Adipose tissue (tissue), 3 donors: Measurements from ENCODE around the gene IFFO2. TPM values are rescaled to one million over a fixed set of nuclear protein-coding genes. Genes with fewer than 3 reads are reported as not detected.

Experiments used
- H3K27ac ChIP-seq: one replicate; pipeline ENCODE4 v1.5.1; 2013; ENCODE audit warnings: low read depth, low read length
- WGBS, 3 donors: extraction: QIAGEN DNeasy Blood & Tissue Kit; methylation state at CpG; one replicate each; pipeline ENCODE4 v1.1.7; 2013; 5-methylcytosine and 5-hydroxymethylcytosine counted together
- polyA plus RNA-seq, 3 donors: library from polyadenylated mRNA; stranded (reverse); fragments of 200-250 nt; gene quantifications; one replicate each; pipeline ENCODE4 v1.2.3, GENCODE V29; 2013
- donor health status: healthy with polysubstance abuse.
- donor health status: Bipolar disorder and iron deficiency.
- donor health status: healthy.

Gene IFFO2
- polyA plus RNA-seq, 3 donors: 3.3 to 10.3 (median 6.2) TPM

GRCh38 chr1:18890706-18891425, 65.6 kb downstream of the IFFO2 start:
- H3K27ac ChIP-seq: no peak overlapping the region
- WGBS, 3 donors: 60 to 63% (median 60%) methylated on average over 6 of the region's 6 CpGs

- 90 to 100% (median 100%) methylated on average over 1 of the region's 1 CpG for WGBS, 3 donors
- H3K27ac ChIP-seq: no peak overlapping the region
These were observed 70.5 kb downstream of the IFFO2 start for GRCh38 chr1:18886003-18886335.

GRCh38 chr1:18885311-18886002, 71.0 kb downstream of the IFFO2 start:
- no peak overlapping the region for H3K27ac ChIP-seq
- 84 to 93% (median 92%) methylated on average over 17 of the region's 17 CpGs for WGBS, 3 donors

- H3K27ac ChIP-seq: no peak overlapping the region
- WGBS, 3 donors: 80 to 91% (median 86%) methylated on average over 6 of the region's 6 CpGs
These were observed 71.7 kb downstream of the IFFO2 start for GRCh38 chr1:18884727-18885126.

GRCh38 chr1:18884419-18884717, 72.1 kb downstream of the IFFO2 start:
- H3K27ac ChIP-seq: no peak overlapping the region
- 42 to 74% (median 64%) methylated on average over 4 of the region's 4 CpGs for WGBS, 3 donors

GRCh38 chr1:18883636-18884418, 72.6 kb downstream of the IFFO2 start:
- no peak overlapping the region for H3K27ac ChIP-seq
- WGBS, 3 donors: 37 to 52% (median 52%) methylated on average over 14 of the region's 14 CpGs

GRCh38 chr1:18883079-18883478, 73.4 kb downstream of the IFFO2 start:
- 95 to 98% (median 96%) methylated on average over 23 of the region's 23 CpGs for WGBS, 3 donors
- H3K27ac ChIP-seq: no peak overlapping the region

- 63 to 82% (median 66%) methylated on average over 8 of the region's 8 CpGs for WGBS, 3 donors
- no peak overlapping the region for H3K27ac ChIP-seq
These were observed 74.0 kb downstream of the IFFO2 start for GRCh38 chr1:18882486-18882885.

GRCh38 chr1:18881642-18882431, 74.6 kb downstream of the IFFO2 start:
- H3K27ac ChIP-seq: no peak overlapping the region
- 87 to 95% (median 88%) methylated on average over 23 to 24 of the region's 24 CpGs for WGBS, 3 donors

- 93 to 97% (median 95%) methylated on average over 2 of the region's 2 CpGs for WGBS, 3 donors
These were observed 75.3 kb downstream of the IFFO2 start for GRCh38 chr1:18881164-18881563.

GRCh38 chr1:18880585-18880984, 75.9 kb downstream of the IFFO2 start:
- 98 to 100% (median 100%) methylated on average over 1 of the region's 1 CpG for WGBS, 3 donors

More at GRCh38 chr1:18881164-18881563, 75.3 kb downstream of the IFFO2 start:
- no peak overlapping the region for H3K27ac ChIP-seq

GRCh38 chr1:18879791-18880309, 76.6 kb downstream of the IFFO2 start:
- 79 to 89% (median 86%) methylated on average over 18 to 21 of the region's 21 CpGs for WGBS, 3 donors

More at GRCh38 chr1:18880585-18880984, 75.9 kb downstream of the IFFO2 start:
- H3K27ac ChIP-seq: no peak overlapping the region

GRCh38 chr1:18879215-18879790, 77.2 kb downstream of the IFFO2 start:
- 82 to 89% (median 86%) methylated on average over 12 of the region's 12 CpGs for WGBS, 3 donors
- no peak overlapping the region for H3K27ac ChIP-seq

More at GRCh38 chr1:18879791-18880309, 76.6 kb downstream of the IFFO2 start:
- no peak overlapping the region for H3K27ac ChIP-seq

- no peak overlapping the region for H3K27ac ChIP-seq
- 80 to 88% (median 83%) methylated on average over 12 of the region's 12 CpGs for WGBS, 3 donors
These were observed 77.8 kb downstream of the IFFO2 start for GRCh38 chr1:18878538-18879214.

- WGBS, 3 donors: 91 to 94% (median 93%) methylated on average over 35 of the region's 35 CpGs
- no peak overlapping the region for H3K27ac ChIP-seq
These were observed 79.2 kb downstream of the IFFO2 start for GRCh38 chr1:18877282-18877681.

- H3K27ac ChIP-seq: no peak overlapping the region
- WGBS, 3 donors: 91 to 92% (median 92%) methylated on average over 10 of the region's 10 CpGs
These were observed 80.3 kb downstream of the IFFO2 start for GRCh38 chr1:18876210-18876609.

- WGBS, 3 donors: 83 to 91% (median 86%) methylated on average over 3 of the region's 3 CpGs
These were observed 80.7 kb downstream of the IFFO2 start for GRCh38 chr1:18875796-18876128.

More at GRCh38 chr1:18875796-18876128, 80.7 kb downstream of the IFFO2 start:
- H3K27ac ChIP-seq: no peak overlapping the region
